Lower leg skin (tissue), 4 donors: ENCODE measurements around the gene OR2A2. TPM values are rescaled to one million over a fixed set of nuclear protein-coding genes. Genes with fewer than 3 reads are reported as not detected.

Experiments used
- DNase-seq, 2 donors: peaks; one replicate each; pipeline ENCODE4 v3.0.0-alpha.2; 2019; ENCODE audit warnings: low spot score in 2 of 2
- H3K4me3 ChIP-seq: fragments of 200-600 bp; sonication (generic); 2 replicates; pipeline ENCODE4 v1.5.1; 2017; ENCODE audit warnings: mild to moderate bottlenecking, low read depth; ENCODE audit not compliant: poor library complexity, severe bottlenecking
- POLR2A ChIP-seq, 2 donors: fragments of 450-650 bp; IDR thresholded peaks; one replicate each; pipeline ENCODE4 v1.6.1; 2016 to 2017; ENCODE audit warnings: antibody characterized with exemption in 2 of 2, mild to moderate bottlenecking in 1 of 2, moderate library complexity in 1 of 2
- WGBS, 2 donors: methylation state at CpG; one replicate each; pipeline ENCODE4 v1.1.5; 2018; 5-methylcytosine and 5-hydroxymethylcytosine counted together
- intact Hi-C: fragments of 100-400 bp; cut with DNase I; formaldehyde crosslinking; loops from one replicate; pipeline ENCODE4 v1.15.0; 2023; ENCODE audit warnings: low total_unique reads
- total RNA-seq, 4 donors: library from RNA; depleted of rRNA; stranded (reverse); fragments of >200 nt; gene quantifications; one replicate each; pipeline ENCODE4 v1.1.0, GENCODE V29; 2016
- TF ChIP-seq, protein P1 (sequence below), 3 donors: fragments of 450-650 bp; IDR thresholded peaks; one replicate each; pipeline ENCODE4 v1.5.1; 2016; ENCODE audit warnings: antibody characterized with exemption in 3 of 3, mild to moderate bottlenecking in 3 of 3, moderate library complexity in 2 of 3

Gene OR2A2
- total RNA-seq, 4 donors from 2014 or later: not detected

DNA sequence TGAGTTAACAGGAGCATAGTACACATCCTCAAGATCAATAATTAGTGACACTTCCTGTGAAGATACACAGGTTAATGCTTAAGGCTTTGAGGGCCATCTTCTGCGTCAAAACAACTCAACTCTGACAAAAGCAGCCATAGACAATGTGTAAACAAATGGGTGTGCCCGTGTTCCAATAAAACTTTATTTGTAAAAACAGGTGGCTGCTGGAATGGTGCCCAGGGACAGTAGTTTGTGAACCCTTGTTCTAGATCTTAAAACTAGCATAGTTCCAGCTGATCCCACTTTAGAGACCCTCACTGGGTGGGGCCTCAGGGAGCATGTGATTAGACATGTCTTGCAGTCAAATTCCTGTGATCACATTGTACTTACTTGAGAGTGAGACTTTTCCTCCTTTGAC lies 21.3 kb downstream of the OR2A2 start:
- 78 to 89% methylated on average over 2 of the region's 2 CpGs for WGBS, 2 donors
- no peak overlapping the region for H3K4me3 ChIP-seq
- intact Hi-C loops: no loop called here
- no peak for DNase-seq
- TF ChIP-seq, protein P1, sequence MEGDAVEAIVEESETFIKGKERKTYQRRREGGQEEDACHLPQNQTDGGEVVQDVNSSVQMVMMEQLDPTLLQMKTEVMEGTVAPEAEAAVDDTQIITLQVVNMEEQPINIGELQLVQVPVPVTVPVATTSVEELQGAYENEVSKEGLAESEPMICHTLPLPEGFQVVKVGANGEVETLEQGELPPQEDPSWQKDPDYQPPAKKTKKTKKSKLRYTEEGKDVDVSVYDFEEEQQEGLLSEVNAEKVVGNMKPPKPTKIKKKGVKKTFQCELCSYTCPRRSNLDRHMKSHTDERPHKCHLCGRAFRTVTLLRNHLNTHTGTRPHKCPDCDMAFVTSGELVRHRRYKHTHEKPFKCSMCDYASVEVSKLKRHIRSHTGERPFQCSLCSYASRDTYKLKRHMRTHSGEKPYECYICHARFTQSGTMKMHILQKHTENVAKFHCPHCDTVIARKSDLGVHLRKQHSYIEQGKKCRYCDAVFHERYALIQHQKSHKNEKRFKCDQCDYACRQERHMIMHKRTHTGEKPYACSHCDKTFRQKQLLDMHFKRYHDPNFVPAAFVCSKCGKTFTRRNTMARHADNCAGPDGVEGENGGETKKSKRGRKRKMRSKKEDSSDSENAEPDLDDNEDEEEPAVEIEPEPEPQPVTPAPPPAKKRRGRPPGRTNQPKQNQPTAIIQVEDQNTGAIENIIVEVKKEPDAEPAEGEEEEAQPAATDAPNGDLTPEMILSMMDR (IDR thresholded peaks at IDR 0.05): no peak
- no peak for TF ChIP-seq POLR2A (IDR thresholded peaks at IDR 0.05)

DNA sequence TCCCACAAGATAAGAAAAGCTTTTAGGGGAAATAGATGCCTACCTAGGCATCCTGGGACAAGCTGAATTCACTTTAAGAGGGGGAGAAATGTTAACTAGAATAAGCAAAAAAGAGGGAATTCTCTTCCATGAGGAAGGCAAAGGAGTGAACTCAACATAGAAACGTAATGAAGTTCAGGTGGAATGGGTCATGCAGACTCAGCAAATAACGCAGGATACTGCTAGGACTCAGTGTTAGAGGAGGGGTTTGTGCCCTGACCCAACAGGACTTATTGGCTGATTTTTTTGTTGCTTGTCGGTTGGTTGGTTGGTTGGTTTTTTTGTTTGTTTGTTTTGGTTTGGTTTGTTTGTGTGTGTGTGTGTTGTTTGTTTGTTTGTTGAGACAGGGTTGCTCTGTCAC lies 22.9 kb downstream of the OR2A2 start:
- TF ChIP-seq POLR2A (IDR thresholded peaks at IDR 0.05): no peak
- TF ChIP-seq, protein P1 (IDR thresholded peaks at IDR 0.05): no peak
- WGBS, 2 donors: 67 to 71% methylated on average over 3 of the region's 3 CpGs
- no peak overlapping the region for H3K4me3 ChIP-seq
- no peak for DNase-seq
- intact Hi-C loops: no loop called here

DNA sequence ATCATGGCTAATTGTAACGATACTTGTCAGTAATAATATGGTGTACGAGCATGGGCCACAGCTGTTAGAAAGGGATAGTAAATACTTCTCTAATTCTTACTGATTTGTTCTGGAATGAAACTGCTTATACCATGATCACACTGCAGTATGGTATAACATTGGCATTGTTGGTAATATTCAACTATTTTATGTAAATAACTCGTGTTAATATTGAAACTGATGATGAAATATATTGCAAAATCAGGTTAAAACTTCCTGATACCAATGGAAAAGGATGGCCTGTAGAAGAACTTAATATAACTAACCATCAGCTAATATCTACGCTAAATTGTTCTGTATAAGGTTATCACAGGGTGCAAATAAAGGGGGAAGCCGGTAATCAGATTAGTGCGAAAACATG lies 23.9 kb downstream of the OR2A2 start:
- intact Hi-C loops: no loop called here
- no peak for DNase-seq
- TF ChIP-seq, protein P1 (IDR thresholded peaks at IDR 0.05): no peak
- TF ChIP-seq POLR2A (IDR thresholded peaks at IDR 0.05): no peak
- 75 to 94% methylated on average over 6 of the region's 6 CpGs for WGBS, 2 donors
- no peak overlapping the region for H3K4me3 ChIP-seq

DNA sequence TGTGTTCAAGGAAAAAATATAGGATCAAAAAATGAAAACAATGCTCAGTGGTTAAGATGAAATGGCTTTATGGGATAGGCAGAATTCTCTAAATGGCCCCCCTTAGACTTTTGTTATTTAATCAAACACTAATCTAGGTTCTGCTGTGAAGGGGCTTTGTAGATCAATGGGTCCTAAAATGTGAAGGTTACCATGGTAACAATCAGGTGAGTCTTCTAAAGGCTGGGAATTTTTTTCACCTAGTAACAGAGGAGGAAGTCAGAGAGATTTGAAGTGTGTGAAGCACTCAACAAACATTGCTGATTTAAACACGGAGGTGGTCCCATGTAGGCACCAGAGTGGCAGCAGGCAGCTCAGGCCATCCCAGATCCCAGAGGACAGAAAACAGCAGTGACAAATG lies 24.7 kb downstream of the OR2A2 start:
- no peak for TF ChIP-seq POLR2A (IDR thresholded peaks at IDR 0.05)
- TF ChIP-seq, protein P1 (IDR thresholded peaks at IDR 0.05): no peak
- 68 to 85% methylated on average over 1 of the region's 1 CpG for WGBS, 2 donors
- no peak for DNase-seq
- intact Hi-C loops: no loop called here
- no peak overlapping the region for H3K4me3 ChIP-seq

DNA sequence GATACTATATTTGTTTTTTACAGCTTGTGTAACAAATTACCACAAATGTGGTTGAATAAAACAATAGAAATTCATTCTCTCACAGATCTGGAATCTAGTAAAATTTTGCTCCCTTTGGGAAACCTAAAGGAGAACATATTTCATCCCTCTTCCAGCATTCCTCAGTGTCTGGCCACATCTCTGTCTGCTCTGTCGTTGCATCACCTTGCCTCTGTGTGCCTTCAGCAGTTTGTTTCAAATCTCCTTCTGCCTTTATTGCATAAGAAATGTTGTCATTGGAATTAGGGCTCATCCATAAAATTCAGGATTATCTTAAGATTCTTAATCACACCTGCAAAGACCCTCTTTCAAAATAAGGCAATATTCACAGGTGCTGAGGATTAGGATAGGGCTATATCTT lies 28.1 kb downstream of the OR2A2 start:
- 52 to 73% methylated on average over 1 of the region's 1 CpG for WGBS, 2 donors
- DNase-seq: no peak
- TF ChIP-seq, protein P1 (IDR thresholded peaks at IDR 0.05): no peak
- no peak for TF ChIP-seq POLR2A (IDR thresholded peaks at IDR 0.05)
- intact Hi-C loops: no loop called here
- no peak overlapping the region for H3K4me3 ChIP-seq

DNA sequence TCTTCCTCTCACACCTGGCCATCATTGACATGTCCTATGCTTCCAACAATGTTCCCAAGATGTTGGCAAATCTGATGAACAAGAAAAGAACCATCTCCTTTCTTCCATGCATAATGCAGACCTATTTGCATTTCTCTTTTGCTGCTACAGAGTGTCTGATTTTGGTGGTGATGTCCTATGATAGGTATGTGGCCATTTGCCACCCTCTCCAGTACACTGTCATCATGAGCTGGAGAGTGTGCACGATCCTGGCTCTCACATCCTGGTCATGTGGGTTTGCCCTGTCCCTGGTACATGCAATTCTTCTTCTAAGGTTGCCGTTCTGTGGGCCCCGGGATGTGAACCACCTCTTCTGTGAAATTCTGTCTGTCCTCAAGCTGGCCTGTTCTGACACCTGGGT lies 32.8 kb downstream of the OR2A2 start:
- 69 to 74% methylated on average over 3 of the region's 3 CpGs for WGBS, 2 donors
- TF ChIP-seq POLR2A (IDR thresholded peaks at IDR 0.05): no peak
- TF ChIP-seq, protein P1 (IDR thresholded peaks at IDR 0.05): no peak
- DNase-seq: no peak
- H3K4me3 ChIP-seq: no peak overlapping the region
- intact Hi-C loops: no loop called here
